Measurements from ENCODE around the gene ATP6V0C. TPM values are rescaled to one million over a fixed set of nuclear protein-coding genes. Genes with fewer than 3 reads are reported as not detected.

Gene ATP6V0C
- total and polyA plus RNA-seq, 2 of the 13 experiments (the other 11 are each of a cell fraction or from before 2014, with no cell fraction given), result 10.4 to 20.1 TPM

GRCh38 chr16:2524339-2524938 lies 10.7 kb downstream of the ATP6V0C start (continued):
- TF ChIP-seq THAP8 (CRISPR knock-in tag; IDR thresholded peaks at IDR 0.05; ENCODE audit: borderline replicate concordance) (peak; percentile 58; the same call in 1 of the 2 replicates), MBNL3 (CRISPR knock-in tag; conservative IDR thresholded peaks at IDR 0.05) (no peak), SPEN (CRISPR knock-in tag; IDR thresholded peaks at IDR 0.05; ENCODE audit: low read depth) (0 out of 2 replicates have a peak, but pooled peaks have one; percentile 42), SP2 (CRISPR knock-in tag; IDR thresholded peaks at IDR 0.05) (no peak), TFAP4 (IDR thresholded peaks at IDR 0.05; ENCODE audit: borderline replicate concordance, low read depth) (peak; percentile 76; the same call in 1 of the 2 replicates), ZNF619 (CRISPR knock-in tag; IDR thresholded peaks at IDR 0.05) (0 out of 2 replicates have a peak, but pooled peaks have one; percentile 57), BRF2 (CRISPR knock-in tag; IDR thresholded peaks at IDR 0.05) (0 out of 2 replicates have a peak, but pooled peaks have one; percentile 75), HOXA3 (CRISPR knock-in tag; IDR thresholded peaks at IDR 0.05) (peak; percentile 79), SMARCC2 (IDR thresholded peaks at IDR 0.05) (no peak), ZNF333 (CRISPR knock-in tag; IDR thresholded peaks at IDR 0.05; ENCODE audit: borderline replicate concordance) (no peak), HDAC1 (CRISPR knock-in tag; IDR thresholded peaks at IDR 0.05) (peak; percentile 77), ZNF30 (CRISPR knock-in tag; IDR thresholded peaks at IDR 0.05) (no peak), ZNF792 (CRISPR knock-in tag; IDR thresholded peaks at IDR 0.05) (peak; percentile 78), ZNF674 (CRISPR knock-in tag; IDR thresholded peaks at IDR 0.05; ENCODE audit: low read depth) (no peak), ARNTL (CRISPR knock-in tag; IDR thresholded peaks at IDR 0.05) (no peak; the same call in 1 of the 2 replicates), CBX5 (CRISPR knock-in tag; IDR thresholded peaks at IDR 0.05; ENCODE audit: borderline replicate concordance) (peak; percentile 55; the same call in 1 of the 2 replicates), ZNF629 (CRISPR knock-in tag; conservative IDR thresholded peaks at IDR 0.05) (no peak; the same call in 1 of the 2 replicates), MBD4 (IDR thresholded peaks at IDR 0.05; ENCODE audit: borderline replicate concordance, low read length) (no peak), ZNF44 (CRISPR knock-in tag; IDR thresholded peaks at IDR 0.05) (no peak), ZNF784 (CRISPR knock-in tag; IDR thresholded peaks at IDR 0.05; ENCODE audit: borderline replicate concordance) (no peak), PCBP1 (IDR thresholded peaks at IDR 0.05; ENCODE audit: borderline replicate concordance, low read depth, low read length) (no peak), BHLHE40 (IDR thresholded peaks at IDR 0.05; ENCODE audit: low read length) (peak; percentile 36; the same call in 1 of the 2 replicates), SNAPC2 (CRISPR knock-in tag; IDR thresholded peaks at IDR 0.05) (peak; percentile 14; the same call in 1 of the 2 replicates), FOXJ3 (CRISPR knock-in tag; IDR thresholded peaks at IDR 0.05; ENCODE audit: borderline replicate concordance) (peak; percentile 92), ZNF414 (CRISPR knock-in tag; IDR thresholded peaks at IDR 0.05) (no peak), REPIN1 (CRISPR knock-in tag; IDR thresholded peaks at IDR 0.05; ENCODE audit: borderline replicate concordance, low read depth) (peak; percentile 58; the same call in 1 of the 2 replicates)
